Measurements from ENCODE around the gene GPSM1.

GPSM1 gene

DNA sequence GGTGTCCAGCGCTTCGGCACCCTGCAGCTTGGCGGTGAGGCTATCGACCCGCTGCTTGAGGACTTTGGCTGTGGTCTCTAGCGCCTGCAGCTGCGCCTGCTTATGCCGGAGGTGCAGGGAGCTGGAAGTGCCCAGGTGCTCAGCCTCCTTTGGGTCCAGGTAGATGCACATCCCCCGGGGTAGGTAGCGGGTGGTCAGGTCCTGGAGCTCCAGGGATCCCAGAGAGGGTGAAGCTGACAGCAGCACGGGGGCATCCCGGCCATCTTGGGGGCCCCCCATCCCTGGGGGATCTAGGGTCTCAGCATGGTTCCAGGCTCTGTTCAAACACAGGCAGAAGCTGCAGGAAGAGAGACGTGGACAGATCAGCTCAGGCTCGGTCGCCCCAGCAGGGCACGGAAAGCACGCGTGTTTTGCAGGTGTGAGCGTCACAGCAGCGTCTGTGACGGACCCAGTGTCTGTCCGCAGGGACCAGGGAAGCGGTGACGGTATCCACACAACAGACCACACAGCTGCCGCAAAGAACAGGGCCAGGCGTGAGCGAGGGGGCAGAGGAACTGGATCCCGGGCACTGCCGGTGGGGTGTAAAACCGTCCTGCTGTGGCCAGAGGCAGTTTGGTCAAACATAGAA, 40.9 kb upstream of the GPSM1 start:
- peaks cover 94% of the 10 kb centered on the region for H3K27me3 ChIP-seq (ENCODE audit: insufficient read depth, low read depth)
- peaks cover 15% of the 10 kb centered on the region for H3K4me1 ChIP-seq (ENCODE audit: low read depth, poor library complexity, severe bottlenecking)
- no peak overlapping the region for H3K9ac ChIP-seq
- no peaks in the 10 kb centered on the region for H3K36me3 ChIP-seq (ENCODE audit: insufficient read depth)
- H3K27ac ChIP-seq, result no peak overlapping the region
- H2AFZ ChIP-seq (ENCODE audit: low read depth), result no peak overlapping the region
- no peak overlapping the region for H3K4me2 ChIP-seq
- no peaks in the 10 kb centered on the region for H4K20me1 ChIP-seq (ENCODE audit: insufficient read depth)
- no peak overlapping the region for H3K4me3 ChIP-seq (IDR thresholded peaks at IDR 0.05; ENCODE audit: insufficient read depth, low read depth, low read length)
- TF ChIP-seq, protein P1, sequence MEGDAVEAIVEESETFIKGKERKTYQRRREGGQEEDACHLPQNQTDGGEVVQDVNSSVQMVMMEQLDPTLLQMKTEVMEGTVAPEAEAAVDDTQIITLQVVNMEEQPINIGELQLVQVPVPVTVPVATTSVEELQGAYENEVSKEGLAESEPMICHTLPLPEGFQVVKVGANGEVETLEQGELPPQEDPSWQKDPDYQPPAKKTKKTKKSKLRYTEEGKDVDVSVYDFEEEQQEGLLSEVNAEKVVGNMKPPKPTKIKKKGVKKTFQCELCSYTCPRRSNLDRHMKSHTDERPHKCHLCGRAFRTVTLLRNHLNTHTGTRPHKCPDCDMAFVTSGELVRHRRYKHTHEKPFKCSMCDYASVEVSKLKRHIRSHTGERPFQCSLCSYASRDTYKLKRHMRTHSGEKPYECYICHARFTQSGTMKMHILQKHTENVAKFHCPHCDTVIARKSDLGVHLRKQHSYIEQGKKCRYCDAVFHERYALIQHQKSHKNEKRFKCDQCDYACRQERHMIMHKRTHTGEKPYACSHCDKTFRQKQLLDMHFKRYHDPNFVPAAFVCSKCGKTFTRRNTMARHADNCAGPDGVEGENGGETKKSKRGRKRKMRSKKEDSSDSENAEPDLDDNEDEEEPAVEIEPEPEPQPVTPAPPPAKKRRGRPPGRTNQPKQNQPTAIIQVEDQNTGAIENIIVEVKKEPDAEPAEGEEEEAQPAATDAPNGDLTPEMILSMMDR (conservative IDR thresholded peaks at IDR 0.05; ENCODE audit: low read depth, low read length), result no peak
- H3K79me2 ChIP-seq (ENCODE audit: insufficient read depth, low read depth), result no peaks in the 10 kb centered on the region

DNA sequence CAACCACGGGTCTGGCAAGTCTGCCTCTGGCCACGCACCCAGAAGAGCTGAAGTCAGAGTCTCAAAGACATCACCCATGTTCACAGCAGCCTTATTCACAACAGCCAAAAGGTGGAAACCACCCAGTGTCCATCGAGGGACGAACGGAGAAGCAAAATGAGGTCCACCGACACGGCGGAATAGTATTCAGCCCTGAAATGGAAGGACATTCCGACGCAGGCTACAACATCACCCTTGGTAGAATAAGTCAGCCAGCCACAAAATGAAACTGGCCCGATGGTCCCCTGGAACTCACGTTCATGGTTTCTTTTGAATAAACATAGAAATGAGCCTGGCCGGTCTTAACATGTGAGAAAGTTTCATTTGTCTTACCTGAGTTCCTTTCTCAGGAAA, 40.4 kb upstream of the GPSM1 start:
- H3K4me1 ChIP-seq (ENCODE audit: low read depth, poor library complexity, severe bottlenecking), result peaks cover 15% of the 10 kb centered on the region
- no peak overlapping the region for H2AFZ ChIP-seq (ENCODE audit: low read depth)
- TF ChIP-seq, protein P1 (conservative IDR thresholded peaks at IDR 0.05; ENCODE audit: low read depth, low read length), result no peak
- H3K4me3 ChIP-seq (IDR thresholded peaks at IDR 0.05; ENCODE audit: insufficient read depth, low read depth, low read length), result no peak overlapping the region
- no peak overlapping the region for H3K9ac ChIP-seq
- no peak overlapping the region for H3K27ac ChIP-seq
- no peaks in the 10 kb centered on the region for H3K36me3 ChIP-seq (ENCODE audit: insufficient read depth)
- peaks cover 94% of the 10 kb centered on the region for H3K27me3 ChIP-seq (ENCODE audit: insufficient read depth, low read depth)
- H4K20me1 ChIP-seq (ENCODE audit: insufficient read depth), result no peaks in the 10 kb centered on the region
- H3K79me2 ChIP-seq (ENCODE audit: insufficient read depth, low read depth), result no peaks in the 10 kb centered on the region
- no peak overlapping the region for H3K4me2 ChIP-seq

DNA sequence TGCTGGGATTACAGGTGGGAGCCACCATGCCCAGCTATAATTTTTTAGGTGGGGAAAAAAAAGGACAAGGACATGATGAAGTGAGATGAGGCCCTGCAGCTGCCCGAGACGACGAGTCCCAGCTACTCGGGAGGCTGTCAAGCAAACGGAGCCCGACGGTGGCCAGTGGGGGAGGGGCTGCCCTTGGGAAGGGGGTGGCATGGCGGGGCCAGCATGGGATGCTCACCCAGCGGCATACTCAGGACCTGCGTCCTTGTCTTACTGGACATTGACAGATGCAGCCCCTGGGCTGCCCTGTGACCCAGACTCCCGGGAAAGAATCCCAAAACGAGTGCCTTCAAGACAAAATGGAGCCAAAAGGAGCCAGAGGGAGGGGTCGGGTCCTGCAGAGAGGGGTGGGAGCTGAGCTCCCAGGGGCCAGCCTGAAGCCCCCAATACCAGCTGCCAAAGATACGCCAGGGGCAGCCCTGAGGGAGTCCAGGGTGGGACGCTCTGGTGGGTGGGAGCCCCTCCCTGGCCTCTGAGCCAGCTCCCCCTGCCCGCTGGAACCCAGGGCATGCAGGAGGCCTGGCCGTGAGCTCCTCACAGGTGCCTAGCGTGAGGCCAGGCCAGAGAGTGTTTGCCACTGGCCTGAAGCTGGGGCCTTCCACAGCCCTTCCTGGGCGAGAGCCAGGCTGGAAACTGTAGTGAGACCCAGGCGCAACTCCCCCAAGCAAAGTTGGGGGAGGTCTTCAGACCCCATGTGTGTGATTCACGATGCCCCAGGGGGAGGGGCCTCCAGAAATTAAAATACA, 39.2 kb upstream of the GPSM1 start:
- no peak overlapping the region for H3K4me3 ChIP-seq (IDR thresholded peaks at IDR 0.05; ENCODE audit: insufficient read depth, low read depth, low read length)
- peaks cover 89% of the 10 kb centered on the region for H3K27me3 ChIP-seq (ENCODE audit: insufficient read depth, low read depth)
- no peaks in the 10 kb centered on the region for H3K79me2 ChIP-seq (ENCODE audit: insufficient read depth, low read depth)
- peaks cover 5% of the 10 kb centered on the region for H3K4me1 ChIP-seq (ENCODE audit: low read depth, poor library complexity, severe bottlenecking)
- H3K36me3 ChIP-seq (ENCODE audit: insufficient read depth), result no peaks in the 10 kb centered on the region
- H4K20me1 ChIP-seq (ENCODE audit: insufficient read depth), result no peaks in the 10 kb centered on the region
- no peak overlapping the region for H2AFZ ChIP-seq (ENCODE audit: low read depth)
- no peak overlapping the region for H3K27ac ChIP-seq
- no peak overlapping the region for H3K9ac ChIP-seq
- H3K4me2 ChIP-seq, result no peak overlapping the region
- TF ChIP-seq, protein P1 (conservative IDR thresholded peaks at IDR 0.05; ENCODE audit: low read depth, low read length), result no peak

DNA sequence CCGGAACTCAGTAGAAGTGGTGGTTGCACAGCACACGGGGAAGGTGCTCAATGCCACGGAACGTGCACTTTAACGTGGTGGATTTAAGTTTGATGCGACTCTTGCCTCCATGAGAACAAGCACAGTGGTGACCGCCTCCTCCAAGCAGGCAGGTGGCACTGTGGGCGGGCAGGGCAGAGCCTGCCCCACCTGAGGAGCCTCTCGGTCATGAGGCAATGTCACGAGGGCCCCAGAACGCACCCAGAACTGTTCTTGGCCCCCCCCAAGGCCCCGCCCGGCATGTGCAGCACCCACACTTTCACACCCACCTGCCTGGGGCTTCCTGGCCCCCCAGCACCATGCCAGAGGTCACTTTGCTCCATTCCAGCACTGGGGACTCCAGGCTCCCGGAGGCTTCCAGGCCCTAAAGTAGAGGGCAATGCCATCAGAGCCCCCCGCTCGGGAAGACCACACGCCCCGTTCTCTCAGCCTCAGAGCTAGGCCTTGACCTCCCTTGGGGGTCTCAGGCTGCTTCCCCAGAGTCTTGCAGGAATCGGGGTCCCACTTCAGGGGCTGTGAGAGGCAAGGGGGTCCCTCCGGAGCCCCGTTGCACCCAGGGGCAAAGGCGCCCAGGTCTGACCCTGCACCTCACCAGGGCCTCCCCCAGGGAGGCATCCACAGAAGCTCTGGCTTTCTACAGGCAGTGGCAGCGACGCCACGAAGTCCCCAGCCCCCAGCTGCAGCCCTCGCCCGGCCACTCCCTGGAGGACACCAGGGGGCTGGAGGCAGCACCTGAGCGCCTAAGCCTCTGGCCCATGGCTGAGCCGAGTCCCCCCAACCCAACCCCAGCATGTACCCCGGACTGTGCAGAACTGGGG, 37.5 kb upstream of the GPSM1 start:
- H3K4me2 ChIP-seq, result no peak overlapping the region
- peaks cover 77% of the 10 kb centered on the region for H3K27me3 ChIP-seq (ENCODE audit: insufficient read depth, low read depth)

More for the DNA sequence above, 37.5 kb upstream of the GPSM1 start:
- peak overlapping the region; percentile 10; the same call in 1 of the 2 replicates for H2AFZ ChIP-seq (ENCODE audit: low read depth)
- H4K20me1 ChIP-seq (ENCODE audit: insufficient read depth), result no peaks in the 10 kb centered on the region
- H3K27ac ChIP-seq, result no peak overlapping the region
- H3K4me1 ChIP-seq (ENCODE audit: low read depth, poor library complexity, severe bottlenecking), result no peaks in the 10 kb centered on the region
- no peaks in the 10 kb centered on the region for H3K79me2 ChIP-seq (ENCODE audit: insufficient read depth, low read depth)
- no peak overlapping the region for H3K4me3 ChIP-seq (IDR thresholded peaks at IDR 0.05; ENCODE audit: insufficient read depth, low read depth, low read length)
- TF ChIP-seq, protein P1 (conservative IDR thresholded peaks at IDR 0.05; ENCODE audit: low read depth, low read length), result no peak
- no peaks in the 10 kb centered on the region for H3K36me3 ChIP-seq (ENCODE audit: insufficient read depth)
- no peak overlapping the region for H3K9ac ChIP-seq

All from KMS-11 (cell line).